Measurements from ENCODE around the gene SMARCA4. TPM values are rescaled to one million over a fixed set of nuclear protein-coding genes. Genes with fewer than 3 reads are reported as not detected.

The SMARCA4 gene
- total RNA-seq, 4 donors from 2014 or later, result 68.3 to 208 (median 114) TPM

- DNase-seq, result peak; percentile 93 to 99 (median 99)
- Histone ChIP-seq H3K27me3 (no peaks in the 10 kb centered on the region), H3K9me3 (peaks cover 0 to 6% (median 0%) of the 10 kb centered on the region in 4 donors), H3K27ac (peak overlapping the region; percentile 81 to 99 (median 97)), H3K36me3 (peaks cover 0 to 8% (median 0%) of the 10 kb centered on the region in 3 donors), H3K4me3 (peak overlapping the region; percentile 42 to 72 (median 66)), H3K4me1 (peaks cover 0 to 52% (median 5%) of the 10 kb centered on the region in 4 donors)
- TF ChIP-seq CTCF (IDR thresholded peaks at IDR 0.05) (no peak), POLR2A (IDR thresholded peaks at IDR 0.05) (peak; percentile 97 to 99)
Measured at GRCh38 chr19:11090264-11090996, 129.6 kb downstream of the SMARCA4 start.

- peak overlapping the region; percentile 42 to 72 (median 66) for H3K4me3 ChIP-seq
- peaks cover 0 to 8% (median 0%) of the 10 kb centered on the region in 3 donors for H3K36me3 ChIP-seq
- DNase-seq, result no peak
- peak overlapping the region; percentile 81 to 99 (median 97) for H3K27ac ChIP-seq
- peaks cover 0 to 6% (median 0%) of the 10 kb centered on the region in 4 donors for H3K9me3 ChIP-seq
- no peaks in the 10 kb centered on the region for H3K27me3 ChIP-seq
- H3K4me1 ChIP-seq, result peaks cover 0 to 51% (median 8%) of the 10 kb centered on the region in 4 donors
- TF ChIP-seq CTCF (IDR thresholded peaks at IDR 0.05) (no peak), POLR2A (IDR thresholded peaks at IDR 0.05) (no peak)
Measured at GRCh38 chr19:11090997-11091702, 130.3 kb downstream of the SMARCA4 start.

GRCh38 chr19:11091703-11092153 lies 130.9 kb downstream of the SMARCA4 start:
- H3K27me3 ChIP-seq, result no peaks in the 10 kb centered on the region
- H3K4me1 ChIP-seq, result peaks cover 0 to 51% (median 12%) of the 10 kb centered on the region in 4 donors
- TF ChIP-seq POLR2A (IDR thresholded peaks at IDR 0.05), result peak; percentile 22 to 60
- TF ChIP-seq CTCF (IDR thresholded peaks at IDR 0.05), result no peak
- peaks cover 0 to 8% (median 0%) of the 10 kb centered on the region in 3 donors for H3K36me3 ChIP-seq
- peak overlapping the region; percentile 42 to 72 (median 66) for H3K4me3 ChIP-seq
- H3K9me3 ChIP-seq, result peaks cover 0 to 6% (median 0%) of the 10 kb centered on the region in 4 donors
- peak overlapping the region; percentile 81 to 99 (median 97) for H3K27ac ChIP-seq
- peak; percentile 29 to 78 (median 65) for DNase-seq

- Histone ChIP-seq H3K36me3 (peaks cover 0 to 8% (median 0%) of the 10 kb centered on the region in 3 donors), H3K9me3 (peaks cover 0 to 6% (median 0%) of the 10 kb centered on the region in 4 donors), H3K4me1 (peaks cover 0 to 52% (median 12%) of the 10 kb centered on the region in 4 donors), H3K4me3 (peak overlapping the region in 2 of 4 donors; percentile 70 to 72), H3K27me3 (no peaks in the 10 kb centered on the region), H3K27ac (peak overlapping the region; percentile 81 to 99 (median 97))
- TF ChIP-seq POLR2A (IDR thresholded peaks at IDR 0.05) (no peak), CTCF (IDR thresholded peaks at IDR 0.05) (no peak)
- DNase-seq, result peak in 1 of 3 donors; percentile 61
Measured at GRCh38 chr19:11092181-11092538, 131.3 kb downstream of the SMARCA4 start.

- peaks cover 0 to 56% (median 12%) of the 10 kb centered on the region in 4 donors for H3K4me1 ChIP-seq
- peak overlapping the region; percentile 81 to 99 (median 97) for H3K27ac ChIP-seq
- TF ChIP-seq CTCF (IDR thresholded peaks at IDR 0.05) (no peak), POLR2A (IDR thresholded peaks at IDR 0.05) (no peak)
- H3K9me3 ChIP-seq, result peaks cover 0 to 10% (median 0%) of the 10 kb centered on the region in 4 donors
- no peak overlapping the region for H3K4me3 ChIP-seq
- peak in 1 of 3 donors; percentile 50 for DNase-seq
- H3K27me3 ChIP-seq, result no peaks in the 10 kb centered on the region
- H3K36me3 ChIP-seq, result peaks cover 0 to 12% (median 0%) of the 10 kb centered on the region in 3 donors
Measured at GRCh38 chr19:11093689-11094238, 132.9 kb downstream of the SMARCA4 start.

All from Peyer's patch (tissue), 4 donors.